Neural progenitor cell (in vitro differentiated cells): ENCODE data around the gene CDK17.
"Not testable (repeated sequence)": the region's sequence is repeated elsewhere in the genome, so short reads cannot be mapped to it uniquely, and the experiment has no call there.

Experiments used
- CTCF ChIP-seq: fragments of 200-600 bp; sonication (generic); IDR thresholded peaks from 2 replicates; pipeline ENCODE4 v1.5.1; 2017; ENCODE audit warnings: antibody characterized with exemption, mild to moderate bottlenecking
- EZH2 ChIP-seq: fragments of 200-600 bp; sonication (generic); IDR thresholded peaks from 2 replicates; pipeline ENCODE4 v1.6.1; 2017; ENCODE audit warnings: antibody characterized with exemption, mild to moderate bottlenecking, moderate library complexity
- EZH2phosphoT487 ChIP-seq: fragments of 200-600 bp; sonication (generic); IDR thresholded peaks from 2 replicates; pipeline ENCODE4 v1.6.1; 2017; ENCODE audit warnings: antibody characterized with exemption

- not testable (repeated sequence) for TF ChIP-seq CTCF, EZH2, EZH2phosphoT487
Observed at GRCh38 chr12:96432496-96433321, 32.5 kb upstream of the CDK17 start.
